SK-N-MC (cell line): Measurements from ENCODE around the gene ERCC4.

Source experiments
- EZH2 ChIP-seq: fragments of 200-600 bp; sonication (generic); IDR thresholded peaks from one replicate; pipeline ENCODE4 v1.6.1; 2017; ENCODE audit warnings: antibody characterized with exemption
- FOXP2 ChIP-seq: optimal IDR thresholded peaks from 2 replicates; pipeline ENCODE3; 2011; ENCODE audit warnings: mild to moderate bottlenecking, moderate library complexity; ENCODE audit not compliant: insufficient read depth; ENCODE audit errors: extremely low read length, control extremely low read depth
- POLR2AphosphoS5 ChIP-seq: IDR thresholded peaks from 2 replicates; pipeline ENCODE4 v1.6.1; 2012; ENCODE audit warnings: mild to moderate bottlenecking, low read depth, low read length, borderline replicate concordance

DNA sequence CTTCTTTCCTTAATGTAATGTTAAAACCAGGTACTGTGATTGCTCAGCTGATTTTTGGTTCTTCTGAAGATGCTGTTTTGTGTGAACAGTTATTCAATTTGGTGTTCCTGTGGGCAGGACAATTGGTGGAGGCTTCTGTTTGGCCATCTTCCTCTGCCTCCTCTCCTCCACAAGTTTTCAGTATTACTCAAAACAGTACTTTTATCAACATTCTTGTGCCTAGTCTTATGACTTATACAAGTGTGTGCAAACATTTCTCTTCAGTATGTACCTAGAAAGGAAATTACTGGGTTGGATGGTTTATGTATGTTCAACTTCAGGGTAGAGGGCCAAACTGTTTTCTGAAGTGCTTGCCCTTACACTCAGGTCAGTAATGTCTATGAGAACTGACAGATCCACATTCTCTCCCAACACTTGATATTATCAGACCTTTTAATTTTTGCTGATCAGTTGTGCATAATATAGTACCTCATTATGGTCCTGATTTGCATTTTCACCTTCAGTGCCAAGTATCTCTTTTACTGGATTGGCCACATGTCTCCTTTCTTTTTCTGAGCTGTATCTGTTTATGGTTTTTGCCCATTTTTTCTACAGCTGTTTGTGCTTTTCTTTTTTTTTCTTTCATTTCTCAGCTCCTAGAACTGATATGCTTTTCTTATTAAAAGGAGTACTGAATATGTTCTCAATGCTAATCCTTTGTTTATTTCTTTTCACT, 50.9 kb downstream of the ERCC4 start:
- TF ChIP-seq POLR2AphosphoS5 (no peak), EZH2 (no peak), FOXP2 (no peak)
